NCI-H446 (cell line): Measurements from ENCODE around the gene EPN2.

Experiments
- DNase-seq, 2 experiments: peaks; one replicate each; lab custom pipeline; 2025; lab: John Stamatoyannopoulos, UW

EPN2 gene

DNA sequence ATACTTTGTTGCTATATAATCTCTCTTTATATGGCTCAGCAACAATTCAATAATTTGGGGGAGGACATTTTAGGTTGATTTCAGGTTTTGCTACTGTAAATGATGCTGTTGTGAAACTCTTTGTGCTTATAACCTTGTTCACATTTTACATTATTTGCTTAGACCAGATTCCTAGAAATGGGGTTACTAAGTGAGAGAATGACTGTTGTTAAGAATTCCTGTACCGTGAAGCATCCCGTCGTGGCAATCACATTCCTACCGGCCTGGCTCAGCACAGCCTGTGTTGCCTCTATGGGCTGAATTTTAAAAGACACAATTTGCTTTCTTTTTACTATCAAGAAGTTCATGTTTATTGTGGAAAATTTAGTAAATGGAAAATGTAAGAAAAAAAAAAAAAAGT is 94.0 kb downstream of the EPN2 start:
- no peak for DNase-seq

DNA sequence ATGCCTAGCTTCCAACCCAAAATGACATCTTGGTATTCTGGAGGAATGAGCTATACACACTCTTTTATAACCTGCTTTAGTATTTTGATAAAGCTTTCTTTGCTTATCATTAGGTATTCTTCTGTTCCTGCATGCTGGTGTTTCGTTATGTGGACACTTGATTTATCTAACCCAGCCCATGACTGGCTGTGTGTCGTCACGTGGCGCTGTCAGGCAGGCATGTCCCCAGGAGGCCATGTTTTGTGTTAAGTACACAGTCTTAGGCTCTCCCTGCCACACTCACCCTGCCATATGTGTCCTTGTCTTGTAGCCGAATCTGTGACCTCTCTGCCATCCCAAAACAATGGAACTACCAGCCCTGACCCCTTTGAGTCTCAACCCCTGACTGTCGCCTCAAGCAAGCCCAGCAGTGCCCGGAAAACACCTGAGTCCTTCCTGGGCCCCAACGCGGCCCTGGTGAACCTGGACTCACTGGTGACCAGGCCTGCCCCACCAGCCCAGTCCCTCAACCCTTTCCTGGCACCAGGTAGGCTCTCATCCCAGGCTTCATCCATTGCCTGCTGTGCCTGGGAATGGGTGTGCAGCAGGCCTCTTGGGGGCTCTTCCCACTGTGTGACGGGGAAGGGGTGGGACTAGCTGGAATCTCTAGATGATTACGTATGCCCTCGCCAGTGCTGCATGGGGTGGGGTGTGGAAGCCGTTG is 94.5 kb downstream of the EPN2 start:
- no peak for DNase-seq

DNA sequence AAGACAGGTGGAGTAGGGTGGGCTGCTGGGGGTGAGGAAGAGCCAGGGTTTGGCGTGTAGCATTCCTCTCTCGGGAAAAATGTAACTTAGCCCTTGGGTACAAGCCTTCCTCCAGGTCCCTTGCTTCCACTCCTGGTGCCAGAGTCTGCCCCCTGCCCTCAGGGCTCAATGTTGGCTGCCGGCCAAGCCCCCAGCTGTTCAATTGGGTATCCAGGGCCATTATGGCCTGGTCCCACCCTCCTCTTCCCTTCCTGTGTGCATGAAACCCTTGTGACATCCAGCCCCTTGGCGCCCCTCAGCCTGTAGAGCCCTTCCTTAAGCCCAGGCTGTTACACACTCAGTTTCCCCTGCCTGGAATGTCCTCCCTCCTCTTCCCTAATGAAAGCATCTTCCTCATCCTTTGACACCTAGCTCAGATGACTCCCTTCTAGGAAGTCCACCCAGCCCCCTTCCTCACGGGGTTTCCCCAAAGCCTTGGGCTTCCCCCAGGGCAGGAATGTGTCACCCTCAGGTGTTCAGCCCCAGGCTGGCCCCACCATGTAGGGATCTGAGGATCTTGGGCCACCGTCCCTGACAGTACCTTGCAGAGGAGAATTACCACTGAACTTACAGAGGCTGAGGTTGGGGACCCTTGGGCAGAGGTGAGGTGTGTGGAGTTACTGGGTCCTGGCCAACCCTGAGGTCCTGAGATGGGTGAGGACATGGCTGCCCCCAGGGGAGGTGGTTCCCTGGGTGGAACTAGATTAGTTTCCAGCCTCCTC is 95.4 kb downstream of the EPN2 start:
- no peak for DNase-seq

DNA sequence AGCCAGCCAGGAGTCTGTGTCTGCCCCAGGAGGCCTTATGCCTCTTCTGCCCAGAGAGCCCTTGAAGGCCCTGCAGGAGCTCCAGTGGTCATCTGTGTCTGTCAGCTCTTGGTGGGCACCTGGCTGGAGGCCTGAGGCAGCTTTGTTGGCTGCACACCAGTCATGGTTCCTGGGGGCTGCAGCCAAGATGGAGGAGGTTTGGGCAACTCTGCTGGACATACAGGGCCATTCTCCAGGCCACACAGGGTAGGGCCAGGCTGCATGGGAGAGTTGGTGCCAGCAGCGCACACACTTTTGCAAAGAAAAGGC is 95.9 kb downstream of the EPN2 start:
- DNase-seq: no peak

DNA sequence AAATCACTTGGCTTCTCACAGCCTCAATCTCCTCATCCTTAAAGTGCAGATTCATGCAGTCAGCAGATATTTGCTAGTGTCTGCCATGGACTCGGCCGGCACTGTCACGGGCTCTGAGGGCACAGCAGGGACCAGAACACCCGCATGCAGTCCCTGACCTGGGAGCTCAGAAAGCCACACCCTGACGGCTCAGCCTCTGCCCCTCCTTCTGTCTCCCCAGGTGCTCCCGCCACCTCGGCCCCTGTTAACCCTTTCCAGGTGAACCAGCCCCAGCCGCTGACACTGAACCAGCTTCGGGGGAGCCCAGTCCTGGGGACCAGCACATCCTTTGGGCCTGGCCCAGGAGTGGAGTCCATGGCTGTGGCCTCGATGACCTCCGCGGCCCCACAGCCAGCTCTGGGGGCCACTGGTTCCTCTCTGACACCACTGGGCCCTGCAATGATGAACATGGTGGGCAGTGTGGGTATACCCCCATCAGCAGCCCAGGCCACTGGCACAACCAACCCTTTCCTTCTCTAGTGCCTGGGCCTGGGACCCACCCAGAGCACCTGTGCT is 96.6 kb downstream of the EPN2 start:
- DNase-seq: no peak

DNA sequence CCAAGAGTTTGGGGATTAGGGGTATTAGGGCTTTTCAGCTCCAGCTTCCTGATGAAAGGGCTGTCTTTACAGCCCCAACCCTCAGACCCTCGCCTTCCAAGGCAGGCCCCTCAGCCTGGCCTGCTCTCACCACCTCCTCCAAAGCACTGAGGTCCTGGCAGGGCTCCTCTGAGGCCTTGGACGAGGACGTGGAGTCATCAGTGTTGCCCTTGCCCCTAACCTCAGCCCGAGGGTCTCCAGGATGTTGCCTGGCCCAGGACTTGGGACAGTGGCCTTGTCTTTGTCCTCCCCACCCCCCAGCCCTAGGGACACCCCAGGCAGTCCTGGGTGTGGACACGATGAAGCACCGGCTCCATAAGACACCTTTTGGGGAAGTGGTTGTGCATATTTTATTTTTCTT is 97.2 kb downstream of the EPN2 start:
- DNase-seq: no peak

DNA sequence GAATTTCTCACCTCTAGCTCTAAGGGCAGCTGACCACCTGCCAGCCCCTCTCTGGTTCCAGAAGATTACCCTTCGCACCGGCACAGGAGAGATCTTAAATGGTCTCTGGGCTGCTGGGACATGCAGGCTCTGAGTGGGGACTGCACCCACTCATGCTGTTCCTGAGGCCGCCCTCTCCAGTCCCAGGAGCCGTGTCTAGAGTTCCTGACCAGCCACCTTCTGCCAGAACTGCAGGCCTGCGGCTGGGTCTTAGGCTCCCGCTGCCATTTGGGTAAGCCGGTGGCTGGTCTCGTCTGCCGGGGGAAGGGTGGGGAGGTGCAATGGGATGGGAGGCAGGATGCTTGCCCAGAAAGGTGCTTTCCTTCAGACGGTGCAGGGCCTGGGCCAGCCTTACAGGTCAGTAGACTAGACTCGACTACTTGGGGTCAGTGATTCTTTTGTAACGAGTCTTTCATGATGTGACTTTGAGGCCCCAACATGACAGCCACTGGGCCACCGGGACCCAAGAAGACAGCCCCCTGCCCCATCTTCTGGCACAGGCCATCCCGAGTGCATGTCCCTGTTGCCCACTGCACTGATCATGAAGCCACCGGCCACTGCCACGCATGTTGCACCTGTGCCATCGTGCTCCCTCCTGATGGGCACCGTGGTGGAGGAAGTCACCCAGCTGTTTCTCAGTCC is 98.9 kb downstream of the EPN2 start:
- no peak for DNase-seq

DNA sequence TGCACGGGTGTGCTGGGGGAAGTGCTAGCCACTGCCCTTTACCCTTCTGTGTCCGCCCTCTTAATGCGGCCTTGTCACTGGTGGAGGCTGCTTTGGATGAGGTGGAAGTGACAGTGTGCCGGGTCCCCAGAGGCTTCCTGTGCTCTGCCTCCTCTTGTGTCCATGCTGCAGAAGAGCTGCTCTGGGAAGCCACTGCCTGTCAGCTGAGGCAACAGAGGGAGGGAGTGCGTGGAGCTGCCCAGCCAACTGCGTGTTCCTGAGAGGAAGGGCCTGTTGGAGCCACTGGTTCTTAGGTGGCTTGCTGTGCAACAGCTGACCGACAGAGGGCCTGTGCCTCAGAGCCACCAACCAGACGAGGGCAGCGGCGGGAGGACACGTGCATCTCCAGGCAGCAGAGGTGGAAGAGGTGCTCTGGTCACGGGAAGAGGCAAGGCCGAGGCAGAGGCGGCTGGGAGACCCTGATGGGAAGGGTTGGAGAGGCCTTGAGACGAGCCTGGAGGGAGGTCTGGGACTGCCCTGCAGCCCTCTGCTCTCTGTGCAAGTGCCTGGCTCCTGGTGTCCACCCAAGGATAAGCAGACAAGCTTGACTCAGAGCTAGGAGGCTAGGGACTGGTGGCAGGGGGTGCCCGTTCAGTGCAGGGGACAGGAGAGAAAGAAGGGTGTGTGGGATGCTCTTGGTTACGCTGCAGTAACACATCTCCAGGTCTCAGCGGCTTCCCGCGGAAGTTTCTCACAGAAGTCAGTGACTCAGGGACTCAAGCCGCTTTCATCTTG is 100.0 kb downstream of the EPN2 start:
- DNase-seq: no peak

DNA sequence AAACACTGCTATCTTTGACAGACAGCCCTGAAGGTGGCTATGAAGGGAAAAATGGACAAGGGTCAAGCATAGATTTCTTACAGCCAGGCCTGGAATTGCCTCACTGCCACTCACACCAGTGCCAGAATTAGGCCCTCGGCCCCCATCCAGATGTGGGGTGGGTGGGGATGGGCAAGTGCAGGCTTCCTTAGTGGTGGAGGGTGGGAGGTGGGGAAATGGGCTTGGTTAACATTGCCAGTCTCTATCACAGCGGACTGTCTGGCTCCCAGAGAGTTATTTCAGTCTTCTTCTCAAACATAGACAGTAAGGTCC is 100.5 kb downstream of the EPN2 start:
- no peak for DNase-seq

DNA sequence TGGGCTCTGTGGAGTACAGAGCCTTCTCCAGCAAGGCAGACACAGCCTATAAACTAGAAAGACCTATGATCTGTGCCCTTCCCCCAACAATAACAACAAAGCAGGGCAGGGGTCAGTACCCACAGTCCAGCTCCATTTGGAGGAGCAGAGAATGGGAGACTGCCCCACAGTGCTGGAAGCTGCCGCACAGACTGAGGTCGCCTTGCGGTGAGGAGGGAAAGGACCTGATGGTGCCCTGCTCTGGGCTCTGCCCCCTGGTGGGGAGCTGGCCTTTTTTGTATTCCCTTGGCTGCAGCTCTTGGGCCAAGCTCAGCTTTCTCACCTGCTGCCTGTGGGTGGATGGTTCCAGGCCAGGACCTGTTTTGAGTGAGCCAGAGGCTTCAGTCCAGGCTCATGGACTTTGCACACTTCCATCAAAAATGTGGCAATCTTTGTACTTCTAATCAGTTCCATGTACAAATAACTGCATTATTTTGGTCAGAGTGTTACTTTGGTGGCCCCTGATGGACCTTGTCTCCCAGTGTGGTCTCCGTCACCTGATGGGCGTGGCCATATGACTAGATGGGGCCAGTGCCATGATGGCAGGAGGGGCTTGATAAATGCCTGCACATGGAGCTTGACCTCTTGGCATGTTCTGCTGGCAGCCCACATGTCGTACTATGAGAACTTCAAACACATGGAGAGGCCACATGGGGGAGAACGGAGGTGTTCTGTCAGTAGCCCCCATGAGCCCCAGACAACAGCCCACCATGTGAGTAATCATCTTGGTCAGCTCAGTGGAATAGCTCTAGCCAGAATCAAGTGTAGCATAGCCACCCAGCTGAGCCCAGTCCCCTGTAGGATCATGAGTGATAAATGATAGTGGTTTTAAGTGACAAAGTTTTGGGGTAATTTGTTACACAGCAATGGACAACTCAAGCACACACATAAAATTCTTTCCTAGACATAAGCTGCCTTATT is 101.1 kb downstream of the EPN2 start:
- no peak for DNase-seq

DNA sequence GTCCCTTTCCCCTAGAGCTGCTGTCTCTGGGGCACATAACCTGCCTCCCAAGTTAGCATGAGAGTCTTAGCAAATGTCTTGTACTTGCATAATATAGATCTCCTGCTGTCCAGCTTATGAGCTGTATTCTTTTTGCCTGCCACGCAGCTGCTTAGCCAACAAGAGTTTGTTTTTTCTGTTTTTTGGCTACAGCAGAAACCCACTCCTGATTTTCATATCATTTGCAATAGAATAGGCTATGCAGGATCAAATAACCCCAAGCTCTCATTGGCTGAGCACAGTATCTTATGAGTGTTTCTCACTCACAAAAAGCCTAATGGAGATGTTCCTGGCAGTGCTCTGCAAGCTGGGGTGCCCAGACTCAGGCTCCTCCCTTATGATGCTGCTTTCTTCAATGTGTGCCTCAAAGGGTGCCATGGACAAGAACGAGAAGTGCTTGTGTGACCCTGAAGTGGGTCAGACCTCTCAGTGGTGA is 102.2 kb downstream of the EPN2 start:
- no peak for DNase-seq

DNA sequence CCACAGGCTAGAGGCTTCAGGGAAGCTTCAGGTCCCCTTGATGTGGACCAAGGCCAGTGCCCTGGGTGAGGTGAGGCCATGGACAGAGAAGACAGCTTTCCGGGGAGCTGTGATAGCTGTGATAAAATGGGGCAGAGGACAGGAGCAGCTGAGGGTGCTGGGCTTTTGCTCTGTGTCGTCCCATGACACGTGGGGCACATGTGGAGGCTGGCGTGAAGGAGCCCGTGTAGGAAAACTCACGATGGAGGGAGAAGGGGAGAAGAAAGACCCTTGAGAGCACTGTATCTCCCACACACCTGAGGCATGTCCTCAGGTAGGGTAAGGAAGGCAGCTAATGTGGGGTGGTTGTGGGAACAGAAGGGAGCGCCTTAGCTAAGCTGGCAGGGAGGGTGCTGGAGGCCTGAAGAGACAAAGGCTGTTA is 104.1 kb downstream of the EPN2 start:
- no peak for DNase-seq

DNA sequence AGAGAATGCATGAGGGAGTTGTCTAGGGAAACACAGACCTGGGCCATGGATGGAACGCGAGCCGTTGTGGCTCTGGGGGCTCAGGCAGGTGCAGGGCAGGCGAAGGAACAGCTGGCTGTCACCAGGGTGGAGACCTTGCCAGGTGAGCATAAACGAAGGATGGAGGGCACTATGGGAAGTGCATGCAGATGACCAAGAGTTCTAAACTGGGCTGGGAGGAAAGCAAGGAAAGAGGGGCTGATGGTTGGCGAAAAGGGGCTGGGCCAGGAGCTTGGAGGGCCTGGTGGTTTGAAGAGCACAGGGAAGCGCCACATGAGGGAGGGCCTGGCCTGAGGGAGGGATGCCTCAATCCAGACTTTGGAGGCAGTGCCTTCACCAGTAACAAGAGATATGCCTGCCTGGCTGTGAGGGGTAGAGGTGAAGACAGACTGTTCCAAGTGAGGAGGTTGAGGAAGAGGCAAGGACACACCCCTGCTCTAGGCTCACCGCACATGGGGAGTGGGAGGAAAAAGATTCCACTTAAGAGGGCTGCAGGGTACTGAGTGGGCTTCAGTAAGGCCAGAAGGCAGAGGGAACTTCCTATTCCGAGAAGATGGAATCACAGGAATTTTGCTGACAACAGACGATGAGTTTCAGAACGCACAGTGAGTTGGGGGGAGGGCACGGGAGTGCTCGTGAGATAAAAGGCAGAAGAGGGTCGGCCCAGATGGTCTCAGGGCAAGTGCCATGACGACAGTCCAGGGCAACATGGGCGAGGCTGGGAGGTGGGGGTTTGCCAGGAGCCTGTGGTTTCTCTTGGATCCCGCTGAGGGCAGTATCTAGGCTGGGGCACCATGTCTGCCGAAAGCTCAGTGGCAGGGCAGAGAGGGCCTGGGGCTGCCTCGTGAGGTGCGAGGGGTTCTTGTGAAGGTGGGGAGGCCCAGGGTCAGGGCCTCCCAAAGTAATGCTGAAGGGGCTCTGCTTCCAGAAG is 104.8 kb downstream of the EPN2 start:
- no peak for DNase-seq

DNA sequence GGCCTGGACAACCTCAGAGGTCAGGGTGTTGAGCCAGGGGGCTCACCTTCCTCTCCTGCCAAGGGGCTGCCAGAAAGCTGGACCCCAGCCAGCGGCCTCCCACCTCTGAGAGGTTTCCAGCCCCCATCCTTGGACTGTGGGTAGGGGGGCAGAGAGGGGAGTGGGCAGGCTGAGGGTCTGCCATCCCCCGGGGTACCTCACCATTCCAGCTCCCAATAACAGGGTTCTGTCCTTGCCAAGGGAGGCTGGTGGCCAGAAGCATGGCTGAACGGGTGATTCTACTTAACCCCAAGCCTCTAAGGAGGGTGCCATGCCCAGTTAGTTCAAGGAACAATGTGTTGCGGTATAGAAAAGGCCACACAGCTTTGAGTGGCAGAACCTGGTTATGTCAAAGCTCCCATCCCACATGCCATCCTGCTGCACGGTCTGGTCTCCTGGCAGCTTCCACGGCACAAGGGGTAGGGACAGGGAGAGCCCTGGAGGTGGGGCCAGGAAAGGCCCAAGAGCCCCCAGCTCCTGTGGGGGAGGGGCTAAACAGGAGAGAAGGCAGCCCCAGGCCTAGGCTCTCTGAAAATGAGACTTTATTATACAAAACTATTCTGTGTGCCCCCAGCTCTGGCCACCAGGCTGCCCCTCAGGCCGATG is 105.6 kb downstream of the EPN2 start:
- no peak for DNase-seq

DNA sequence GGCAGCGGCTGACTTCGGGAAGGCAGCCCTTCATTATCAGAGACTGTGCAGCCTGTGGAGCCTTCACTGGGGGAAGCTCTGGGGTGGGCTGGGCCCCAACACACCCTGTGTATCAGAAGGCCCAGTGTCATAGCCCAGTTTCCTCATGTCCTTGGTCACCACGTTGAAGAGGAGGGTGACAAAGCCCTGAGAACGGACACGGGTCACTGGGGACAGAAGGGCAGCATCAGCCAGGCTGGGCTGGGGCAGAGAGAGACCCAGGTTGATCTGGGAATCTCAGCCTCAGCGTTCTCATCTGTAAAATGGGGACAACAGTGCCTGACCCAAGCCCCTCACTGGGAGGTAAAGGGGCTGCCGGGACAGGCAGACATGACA is 106.1 kb downstream of the EPN2 start:
- no peak for DNase-seq

DNA sequence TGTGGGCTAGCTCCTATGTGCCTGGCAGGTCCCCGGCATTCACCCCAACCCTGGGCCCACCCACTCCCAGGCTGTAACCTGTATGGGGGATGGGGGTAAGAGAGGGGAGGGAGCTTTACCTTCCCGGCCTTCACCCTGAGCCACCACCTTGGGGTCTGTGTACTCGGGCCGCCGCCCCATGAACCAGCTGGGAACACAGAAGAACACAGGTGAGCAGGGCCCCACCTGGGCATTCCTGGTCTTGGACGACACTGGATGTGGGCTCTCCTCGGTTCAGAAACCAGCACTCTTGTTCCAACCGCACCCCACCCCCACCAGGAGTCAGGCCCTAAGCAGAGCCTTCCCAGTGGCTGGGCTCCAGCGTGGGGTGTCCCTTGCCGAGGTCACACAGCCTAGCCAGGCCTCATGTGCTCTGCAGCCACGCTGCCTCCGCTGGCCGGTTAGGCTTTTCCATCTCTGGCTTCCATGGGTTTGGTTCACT is 106.5 kb downstream of the EPN2 start:
- no peak for DNase-seq

DNA sequence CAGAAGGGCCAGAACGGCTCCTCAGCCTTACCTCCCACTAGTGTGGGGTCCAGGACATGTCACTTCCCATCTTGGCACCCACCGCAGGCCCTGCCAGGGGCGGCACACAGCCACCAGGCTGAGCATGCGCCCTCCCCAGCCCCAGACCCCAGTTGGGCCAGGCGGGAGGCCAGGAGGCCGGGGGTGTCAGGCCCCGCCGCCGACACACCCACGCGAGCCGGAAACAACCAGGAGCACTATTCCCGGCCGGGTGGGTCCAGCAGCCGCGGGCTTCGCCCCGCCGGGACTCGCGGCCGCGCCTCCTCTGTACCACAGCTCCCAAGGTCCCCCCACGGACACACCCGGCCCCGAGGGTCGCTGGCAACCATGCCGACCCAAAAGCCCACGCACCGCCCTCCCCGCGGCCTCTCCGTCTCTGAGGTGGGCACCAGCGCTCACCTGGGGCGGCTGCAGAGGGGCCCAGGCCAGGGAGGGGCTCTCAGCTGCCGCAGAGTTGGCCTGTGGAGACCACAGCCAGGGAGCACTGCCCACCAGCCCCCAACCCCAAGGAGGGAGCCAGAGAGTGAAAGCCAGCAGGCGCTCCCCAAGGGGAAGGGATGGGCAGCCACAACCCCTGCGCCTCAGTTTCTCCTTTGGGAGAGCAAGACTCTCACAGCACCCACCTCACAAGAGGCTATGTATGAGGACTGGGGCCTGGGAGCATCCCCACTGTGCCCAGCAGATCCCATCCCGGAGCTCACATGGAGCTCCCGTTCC is 107.3 kb downstream of the EPN2 start:
- no peak for DNase-seq

DNA sequence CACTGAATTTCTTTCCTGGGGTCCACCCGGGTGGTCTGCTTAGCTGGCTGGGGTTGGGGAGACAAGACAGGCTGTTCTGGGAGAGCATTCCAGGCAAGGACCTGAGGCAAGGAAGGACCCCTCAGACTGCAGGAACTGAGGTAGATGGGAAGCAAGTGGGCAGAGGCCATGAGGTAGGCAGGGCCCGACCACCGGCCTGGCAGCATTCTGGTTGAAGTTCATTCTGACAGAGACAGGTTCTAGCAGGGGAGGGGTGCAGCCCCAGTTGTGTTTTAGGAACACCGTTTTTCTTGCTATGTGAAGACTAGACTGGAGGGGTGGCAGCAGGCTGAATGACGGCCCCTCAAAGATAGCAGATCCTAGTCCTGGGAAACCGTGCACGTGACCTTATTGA is 107.9 kb downstream of the EPN2 start:
- DNase-seq: no peak
